ENCODE data around the gene SERTAD3. TPM values are rescaled to one million over a fixed set of nuclear protein-coding genes. Genes with fewer than 3 reads are reported as not detected.

The SERTAD3 gene
- total RNA-seq, 2 donors from 2014 or later = 22.7 to 37.3 TPM

- H3K27me3 ChIP-seq (replicated peaks; ENCODE audit: insufficient read depth) = no peaks in the 10 kb centered on the region
- intact Hi-C loops (cut with DNase I) = no loop called here
- H3K27ac ChIP-seq = no peak overlapping the region
- H3K4me1 ChIP-seq (replicated peaks) = no peaks in the 10 kb centered on the region
- no peak for TF ChIP-seq POLR2AphosphoS5 (IDR thresholded peaks at IDR 0.05)
- H3K9me3 ChIP-seq = no peaks in the 10 kb centered on the region
- H3K4me3 ChIP-seq = no peak overlapping the region
- WGBS = 45% methylated on average over 49 of the region's 49 CpGs
- DNase-seq (ENCODE audit: low spot score) = peak; percentile 25
- no peaks in the 10 kb centered on the region for H3K36me3 ChIP-seq
Observed at GRCh38 chr19:40398417-40399131, 45.6 kb downstream of the SERTAD3 start.

GRCh38 chr19:40397568-40397906 lies 46.6 kb downstream of the SERTAD3 start:
- H3K9me3 ChIP-seq = no peaks in the 10 kb centered on the region

GRCh38 chr19:40396886-40397567 lies 47.1 kb downstream of the SERTAD3 start:
- TF ChIP-seq CTCF (IDR thresholded peaks at IDR 0.05) = no peak
- TF ChIP-seq POLR2A (IDR thresholded peaks at IDR 0.05) = no peak
- no peak for TF ChIP-seq POLR2AphosphoS5 (IDR thresholded peaks at IDR 0.05)
- Histone ChIP-seq H3K27ac (no peak overlapping the region), H3K27me3 (replicated peaks; ENCODE audit: insufficient read depth) (no peaks in the 10 kb centered on the region), H3K36me3 (no peaks in the 10 kb centered on the region), H3K4me3 (no peak overlapping the region), H3K9me3 (no peaks in the 10 kb centered on the region), H3K4me1 (replicated peaks) (no peaks in the 10 kb centered on the region)
- intact Hi-C loops (cut with DNase I) = no loop called here
- DNase-seq (ENCODE audit: low spot score) = no peak
- 92% methylated on average over 14 of the region's 20 CpGs for WGBS

More at GRCh38 chr19:40397568-40397906, 46.6 kb downstream of the SERTAD3 start:
- WGBS = 95% methylated on average over 22 of the region's 22 CpGs
- Histone ChIP-seq H3K27me3 (replicated peaks; ENCODE audit: insufficient read depth) (no peaks in the 10 kb centered on the region), H3K4me1 (replicated peaks) (no peaks in the 10 kb centered on the region), H3K36me3 (no peaks in the 10 kb centered on the region), H3K27ac (no peak overlapping the region), H3K4me3 (no peak overlapping the region)
- no peak for DNase-seq (ENCODE audit: low spot score)
- intact Hi-C loops (cut with DNase I) = no loop called here
- TF ChIP-seq POLR2AphosphoS5 (IDR thresholded peaks at IDR 0.05) = no peak
- TF ChIP-seq POLR2A (IDR thresholded peaks at IDR 0.05) = no peak
- TF ChIP-seq CTCF (IDR thresholded peaks at IDR 0.05) = no peak

GRCh38 chr19:40395956-40396355 lies 48.2 kb downstream of the SERTAD3 start:
- Histone ChIP-seq H3K9me3 (no peaks in the 10 kb centered on the region), H3K36me3 (no peaks in the 10 kb centered on the region), H3K4me3 (no peak overlapping the region), H3K27me3 (replicated peaks; ENCODE audit: insufficient read depth) (no peaks in the 10 kb centered on the region), H3K27ac (no peak overlapping the region), H3K4me1 (replicated peaks) (no peaks in the 10 kb centered on the region)
- intact Hi-C loops (cut with DNase I) = no loop called here
- DNase-seq (ENCODE audit: low spot score) = no peak
- no peak for TF ChIP-seq POLR2AphosphoS5 (IDR thresholded peaks at IDR 0.05)
- no peak for TF ChIP-seq POLR2A (IDR thresholded peaks at IDR 0.05)
- TF ChIP-seq CTCF (IDR thresholded peaks at IDR 0.05) = no peak
- 87% methylated on average over 14 of the region's 14 CpGs for WGBS

GRCh38 chr19:40394816-40395210 lies 49.3 kb downstream of the SERTAD3 start:
- Histone ChIP-seq H3K27ac (no peak overlapping the region), H3K27me3 (replicated peaks; ENCODE audit: insufficient read depth) (no peaks in the 10 kb centered on the region), H3K9me3 (no peaks in the 10 kb centered on the region), H3K4me1 (replicated peaks) (no peaks in the 10 kb centered on the region), H3K36me3 (no peaks in the 10 kb centered on the region), H3K4me3 (no peak overlapping the region)
- no peak for DNase-seq (ENCODE audit: low spot score)
- intact Hi-C loops (cut with DNase I) = no loop called here
- TF ChIP-seq POLR2A (IDR thresholded peaks at IDR 0.05) = no peak
- no peak for TF ChIP-seq POLR2AphosphoS5 (IDR thresholded peaks at IDR 0.05)
- TF ChIP-seq CTCF (IDR thresholded peaks at IDR 0.05) = no peak
- 59% methylated on average over 12 of the region's 13 CpGs for WGBS
